HAP-1 (cell line): ENCODE results near the gene ZNF79.

Experiments used
- DNase-seq, 2 experiments: peaks; one replicate each; pipeline ENCODE4 v3.0.0-alpha.2; 2016 to 2020; ENCODE audit warnings: low spot score in 2 of 2
- H3K27me3 ChIP-seq: fragments of 250-450 bp; sonication (Bioruptor Pico); 2 replicates; pipeline ENCODE4 v1.5.1; 2020; ENCODE audit warnings: low read depth, mild to moderate bottlenecking, moderate library complexity
- H3K36me3 ChIP-seq: fragments of 250-450 bp; sonication (Bioruptor Pico); replicated peaks from 2 replicates; pipeline ENCODE4 v1.5.1; 2020; ENCODE audit warnings: mild to moderate bottlenecking
- H3K4me1 ChIP-seq: fragments of 250-450 bp; sonication (Bioruptor Pico); 2 replicates; pipeline ENCODE4 v1.5.1; 2020; ENCODE audit warnings: mild to moderate bottlenecking
- H3K4me3 ChIP-seq: fragments of 250-450 bp; sonication (Bioruptor Pico); 2 replicates; pipeline ENCODE4 v1.5.1; 2020; ENCODE audit warnings: mild to moderate bottlenecking, moderate library complexity
- H3K9me3 ChIP-seq: fragments of 250-450 bp; sonication (Bioruptor Pico); 2 replicates; pipeline ENCODE4 v1.5.1; 2020; ENCODE audit warnings: mild to moderate bottlenecking, moderate library complexity
- in situ Hi-C: fragments of 300-500 bp; cut with MboI; formaldehyde crosslinking; loops from 3 replicates; pipeline ENCODE4 v1.14.3; 2020; ENCODE audit warnings: low sequenced_read_pairs, inconsistent platforms, mixed read lengths

Gene ZNF79

GRCh38 chr9:127392976-127393375 lies 31.2 kb upstream of the ZNF79 start:
- no peak for DNase-seq
- Histone ChIP-seq H3K36me3 (no peaks in the 10 kb centered on the region), H3K9me3 (no peaks in the 10 kb centered on the region), H3K4me3 (no peak overlapping the region), H3K27me3 (no peaks in the 10 kb centered on the region), H3K4me1 (peaks cover 12% of the 10 kb centered on the region)
- in situ Hi-C loops = loop anchor here (10.0 kb wide), 1 partner anchor 178 kb away; no protein-coding TSS in a partner anchor

- DNase-seq = no peak
- Histone ChIP-seq H3K4me1 (peaks cover 8% of the 10 kb centered on the region), H3K4me3 (no peak overlapping the region), H3K36me3 (no peaks in the 10 kb centered on the region), H3K9me3 (no peaks in the 10 kb centered on the region), H3K27me3 (no peaks in the 10 kb centered on the region)
- in situ Hi-C loops = loop anchor here (10.0 kb wide), 1 partner anchor 179 kb away; no protein-coding TSS in a partner anchor
These were observed 30.5 kb upstream of the ZNF79 start for GRCh38 chr9:127393645-127394044.

GRCh38 chr9:127395497-127396252 lies 28.5 kb upstream of the ZNF79 start:
- no peak overlapping the region; the same call in 1 of the 2 replicates for H3K4me3 ChIP-seq
- H3K4me1 ChIP-seq = no peaks in the 10 kb centered on the region; the same call in none of the 2 replicates
- no peak for DNase-seq
- H3K9me3 ChIP-seq = no peaks in the 10 kb centered on the region
- H3K36me3 ChIP-seq = peaks cover 4% of the 10 kb centered on the region; the same call in 1 of the 2 replicates
- H3K27me3 ChIP-seq = no peaks in the 10 kb centered on the region
- in situ Hi-C loops = loop anchor here (10.0 kb wide), 1 partner anchor 181 kb away; no protein-coding TSS in a partner anchor

- no peaks in the 10 kb centered on the region for H3K27me3 ChIP-seq
- in situ Hi-C loops = loop anchor here (10.0 kb wide), 1 partner anchor 182 kb away; no protein-coding TSS in a partner anchor
- H3K36me3 ChIP-seq = peaks cover 10% of the 10 kb centered on the region; the same call in 1 of the 2 replicates
- H3K4me3 ChIP-seq = peak overlapping the region; percentile 35
- H3K9me3 ChIP-seq = no peaks in the 10 kb centered on the region
- DNase-seq = no peak
- no peaks in the 10 kb centered on the region; the same call in none of the 2 replicates for H3K4me1 ChIP-seq
These were observed 27.9 kb upstream of the ZNF79 start for GRCh38 chr9:127396253-127396807.

GRCh38 chr9:127396808-127397645 lies 27.2 kb upstream of the ZNF79 start, which contains the start of gene SLC2A8:
TSS of gene SLC2A8 (plus strand) at chr9:127397169. CDS start at chr9:127397231, 62 bp downstream.
- in situ Hi-C loops = loop anchor here (10.0 kb wide), 1 partner anchor 182 kb away; no protein-coding TSS in a partner anchor
- Histone ChIP-seq H3K36me3 (peaks cover 14% of the 10 kb centered on the region; the same call in 1 of the 2 replicates), H3K4me1 (no peaks in the 10 kb centered on the region; the same call in none of the 2 replicates), H3K4me3 (peak within 1 kb of the TSS; percentile 53), H3K9me3 (no peaks in the 10 kb centered on the region), H3K27me3 (no peaks in the 10 kb centered on the region)
- DNase-seq = peak; percentile 99

GRCh38 chr9:127397646-127398274 lies 26.4 kb upstream of the ZNF79 start:
- no peaks in the 10 kb centered on the region; the same call in none of the 2 replicates for H3K4me1 ChIP-seq
- H3K4me3 ChIP-seq = peak overlapping the region; percentile 53
- H3K27me3 ChIP-seq = no peaks in the 10 kb centered on the region
- in situ Hi-C loops = loop anchor here (10.0 kb wide), 1 partner anchor 183 kb away; no protein-coding TSS in a partner anchor
- H3K36me3 ChIP-seq = peaks cover 15% of the 10 kb centered on the region; the same call in 1 of the 2 replicates
- DNase-seq = peak; percentile 28 to 67
- no peaks in the 10 kb centered on the region for H3K9me3 ChIP-seq

- no peaks in the 10 kb centered on the region; the same call in none of the 2 replicates for H3K4me1 ChIP-seq
These were observed 25.9 kb upstream of the ZNF79 start for GRCh38 chr9:127398275-127398647.

GRCh38 chr9:127398715-127399400 lies 25.3 kb upstream of the ZNF79 start:
- H3K4me3 ChIP-seq = no peak overlapping the region; the same call in 1 of the 2 replicates
- H3K27me3 ChIP-seq = no peaks in the 10 kb centered on the region
- peaks cover 20% of the 10 kb centered on the region; the same call in 1 of the 2 replicates for H3K36me3 ChIP-seq
- in situ Hi-C loops = loop anchor here (10.0 kb wide), 1 partner anchor 184 kb away; no protein-coding TSS in a partner anchor
- H3K9me3 ChIP-seq = no peaks in the 10 kb centered on the region
- no peaks in the 10 kb centered on the region; the same call in 1 of the 2 replicates for H3K4me1 ChIP-seq
- DNase-seq = no peak

More at GRCh38 chr9:127398275-127398647, 25.9 kb upstream of the ZNF79 start:
- Histone ChIP-seq H3K4me3 (peak overlapping the region; percentile 53), H3K36me3 (peaks cover 15% of the 10 kb centered on the region; the same call in 1 of the 2 replicates), H3K27me3 (no peaks in the 10 kb centered on the region), H3K9me3 (no peaks in the 10 kb centered on the region)
- DNase-seq = no peak
- in situ Hi-C loops = loop anchor here (10.0 kb wide), 1 partner anchor 183 kb away; no protein-coding TSS in a partner anchor

- no peak for DNase-seq
- no peaks in the 10 kb centered on the region for H3K27me3 ChIP-seq
- in situ Hi-C loops = loop anchor here (10.0 kb wide), 1 partner anchor 185 kb away; no protein-coding TSS in a partner anchor
- H3K4me3 ChIP-seq = no peak overlapping the region
- H3K36me3 ChIP-seq = peaks cover 23% of the 10 kb centered on the region; the same call in 1 of the 2 replicates
- no peaks in the 10 kb centered on the region; the same call in 1 of the 2 replicates for H3K4me1 ChIP-seq
- H3K9me3 ChIP-seq = no peaks in the 10 kb centered on the region
These were observed 24.4 kb upstream of the ZNF79 start for GRCh38 chr9:127399736-127400269.

GRCh38 chr9:127402401-127403090 lies 21.6 kb upstream of the ZNF79 start:
- H3K27me3 ChIP-seq = no peaks in the 10 kb centered on the region
- no peak overlapping the region for H3K4me3 ChIP-seq
- no peaks in the 10 kb centered on the region for H3K9me3 ChIP-seq
- in situ Hi-C loops = no loop called here
- no peaks in the 10 kb centered on the region; the same call in 1 of the 2 replicates for H3K4me1 ChIP-seq
- H3K36me3 ChIP-seq = peaks cover 26% of the 10 kb centered on the region
- DNase-seq = no peak

GRCh38 chr9:127403507-127404192 lies 20.5 kb upstream of the ZNF79 start:
- in situ Hi-C loops = no loop called here
- Histone ChIP-seq H3K36me3 (peaks cover 26% of the 10 kb centered on the region), H3K4me1 (no peaks in the 10 kb centered on the region), H3K27me3 (no peaks in the 10 kb centered on the region), H3K9me3 (no peaks in the 10 kb centered on the region), H3K4me3 (no peak overlapping the region)
- DNase-seq = no peak
